GM21717 (cell line): Measurements from ENCODE around the gene DNM1.
"Not testable (repeated sequence)": the region's sequence is repeated elsewhere in the genome, so short reads cannot be mapped to it uniquely, and the experiment has no call there.

ENCODE experiments used
- ATAC-seq: cut with Tn5 transposase; IDR thresholded peaks from one replicate; pipeline ENCODE4 v1.9.1; 2021; ENCODE audit warnings: mild to moderate bottlenecking, moderate library complexity; ENCODE audit not compliant: unreplicated experiment

The DNM1 gene

DNA sequence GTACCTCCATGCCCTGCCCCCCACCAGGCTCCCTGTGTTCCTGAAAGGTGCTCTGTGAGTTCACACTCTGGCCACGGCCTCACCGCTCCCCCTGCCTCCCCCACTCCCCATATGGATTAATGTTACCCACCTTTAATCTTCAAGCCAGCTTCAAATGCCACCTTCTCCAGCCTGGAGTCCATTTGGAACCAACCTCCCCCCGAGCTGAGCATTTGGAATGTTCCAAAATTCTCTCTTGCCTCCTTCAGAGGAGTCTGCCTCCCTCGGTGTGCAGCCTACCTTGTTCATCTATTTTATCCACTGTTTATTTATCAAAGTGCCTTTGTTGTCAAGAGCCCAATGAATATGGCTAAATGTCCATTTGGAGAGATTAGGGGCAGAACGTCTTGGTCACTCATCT is 68.3 kb downstream of the DNM1 start:
- ATAC-seq, result no peak

- no peak for ATAC-seq
These were observed 71.1 kb downstream of the DNM1 start for GRCh38 chr9:128274245-128274644.

- peak; percentile 44 for ATAC-seq
These were observed 72.2 kb downstream of the DNM1 start, which contains the start of gene GOLGA2 for GRCh38 chr9:128275198-128276007. GOLGA2 (minus strand) TSS chr9:128276007; CDS start chr9:128275976, 31 bp downstream.

GRCh38 chr9:128276008-128276573 is 72.9 kb downstream of the DNM1 start, which contains the start of gene SWI5:
SWI5 (plus strand) TSS chr9:128276276.
- peak; percentile 92 for ATAC-seq

DNA sequence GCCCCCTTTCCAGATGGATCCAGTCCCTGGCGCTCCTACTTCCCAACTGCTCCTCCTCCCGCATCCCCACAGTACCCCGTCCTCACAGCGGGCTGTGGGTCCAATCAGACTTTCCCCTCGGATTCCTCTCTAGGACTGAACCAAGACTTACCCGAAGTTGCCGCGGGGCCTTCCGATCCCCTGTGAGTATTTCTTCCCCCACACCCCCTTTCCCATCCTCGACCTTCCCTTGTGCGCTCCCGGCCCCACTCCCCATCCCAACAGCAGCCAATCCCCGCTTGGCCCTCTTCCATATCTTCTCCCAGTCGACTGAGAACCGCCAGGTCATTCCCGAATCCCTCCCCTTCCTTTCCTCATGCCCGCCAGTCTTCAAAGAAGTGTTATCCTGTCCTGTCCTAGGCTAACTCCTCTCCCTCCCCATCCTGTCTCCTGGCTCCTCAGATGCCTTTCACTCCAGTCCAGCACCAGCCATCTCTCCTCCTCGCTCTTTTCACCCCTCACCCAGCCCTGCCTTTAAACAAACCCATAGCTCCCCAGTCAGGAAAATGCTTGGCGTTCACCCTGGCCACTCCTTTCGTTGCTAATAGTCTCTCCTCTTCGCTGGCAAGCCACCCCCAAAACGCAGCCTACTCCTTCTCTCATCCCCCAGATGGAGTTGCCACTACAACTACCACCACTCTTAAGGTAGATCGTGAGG is 73.5 kb downstream of the DNM1 start:
- ATAC-seq, result no peak

- ATAC-seq, result not testable (repeated sequence)
These were observed 76.2 kb downstream of the DNM1 start for GRCh38 chr9:128279088-128280073.

- no peak for ATAC-seq
These were observed 77.0 kb downstream of the DNM1 start for GRCh38 chr9:128280084-128280622.

DNA sequence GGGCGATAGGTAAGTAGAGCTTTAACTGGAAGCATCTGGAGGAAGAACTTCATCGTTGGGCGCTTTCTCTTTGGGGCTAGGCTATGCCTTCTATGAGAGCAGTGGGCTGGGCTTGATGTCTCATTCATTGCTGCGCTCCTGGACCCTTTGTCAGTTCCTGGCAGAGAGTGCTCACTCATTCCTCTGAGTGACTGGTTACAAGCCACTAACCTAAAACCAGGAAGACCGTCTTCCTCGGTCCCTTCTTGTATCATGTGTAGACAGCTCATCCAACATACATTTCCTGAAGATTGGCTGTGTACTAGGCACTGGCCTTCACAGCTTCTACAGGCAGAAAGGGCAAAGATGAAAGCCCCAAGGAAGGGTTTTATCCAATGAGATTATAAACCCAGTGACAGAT is 79.3 kb downstream of the DNM1 start:
- no peak for ATAC-seq

- ATAC-seq, result no peak
These were observed 82.0 kb downstream of the DNM1 start for GRCh38 chr9:128285033-128285784.

- no peak for ATAC-seq
These were observed 83.3 kb downstream of the DNM1 start for GRCh38 chr9:128286440-128286839.

GRCh38 chr9:128288273-128289004 is 85.3 kb downstream of the DNM1 start:
- no peak for ATAC-seq

DNA sequence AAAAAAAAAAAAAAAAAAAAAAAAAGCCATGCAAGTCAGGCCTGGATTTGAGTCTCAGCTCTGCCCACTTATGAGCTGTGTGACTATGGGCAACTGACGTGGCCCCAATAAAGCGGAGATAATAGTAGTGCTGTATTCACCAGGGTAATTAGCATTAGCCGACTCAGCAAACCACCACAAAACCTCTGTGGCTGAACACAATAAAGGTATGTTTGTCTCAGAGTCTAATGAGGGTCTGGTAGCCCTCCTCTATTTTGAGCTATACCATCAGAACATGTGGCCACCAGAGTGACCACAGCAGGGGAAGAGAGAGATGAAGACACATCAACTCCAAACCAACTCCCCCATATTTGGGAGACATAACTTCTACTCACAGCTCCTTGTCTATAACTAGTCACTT is 88.8 kb downstream of the DNM1 start:
- no peak for ATAC-seq

- no peak for ATAC-seq
These were observed 89.9 kb downstream of the DNM1 start for GRCh38 chr9:128293091-128293490.

GRCh38 chr9:128294142-128294541 is 91.0 kb downstream of the DNM1 start:
- ATAC-seq, result no peak

DNA sequence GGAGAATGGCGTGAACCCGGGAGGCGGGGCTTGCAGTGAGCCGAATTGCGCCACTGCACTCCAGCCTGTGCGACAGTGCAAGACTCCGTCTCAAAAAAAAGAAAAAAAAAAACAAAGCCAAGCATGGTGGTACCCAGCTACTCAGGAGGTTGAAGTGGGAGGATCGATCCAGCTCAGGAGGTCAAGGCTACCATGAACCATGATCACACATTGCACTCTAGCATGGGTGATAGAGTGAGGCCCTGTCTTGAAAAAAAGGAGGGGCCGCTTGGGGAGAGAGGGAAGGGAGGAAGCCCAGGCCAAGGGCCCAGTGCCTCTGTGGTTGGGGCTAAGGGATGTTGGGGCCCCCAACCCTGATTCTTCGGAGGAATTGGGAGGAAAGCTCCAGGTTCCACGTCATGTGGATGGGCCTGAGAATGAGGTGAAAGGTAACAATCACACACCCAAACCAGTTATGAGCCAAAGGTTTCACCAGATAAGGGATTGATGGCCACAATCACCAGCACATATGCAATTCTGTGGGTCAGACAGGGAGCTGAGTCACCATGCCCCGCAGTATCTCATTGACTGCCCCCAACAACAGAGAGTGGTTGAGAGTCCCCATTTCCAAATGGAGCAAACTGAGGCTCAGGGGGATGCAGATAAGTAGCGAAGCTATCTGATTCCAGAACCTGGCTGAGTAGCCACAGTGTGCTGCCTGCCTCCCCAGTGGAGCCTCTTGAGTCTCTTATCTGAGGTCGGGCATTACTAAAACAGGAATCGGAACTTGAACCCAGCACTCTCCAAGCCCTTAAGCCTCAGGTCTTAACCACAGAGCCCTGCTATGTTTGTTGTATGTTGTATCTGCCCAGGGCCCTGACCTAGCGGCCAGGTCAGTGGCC is 93.4 kb downstream of the DNM1 start:
- ATAC-seq, result no peak

GRCh38 chr9:128297221-128297773 is 94.1 kb downstream of the DNM1 start:
- ATAC-seq, result no peak
